H9 (cell line): ENCODE results near the gene MEPE. TPM values are rescaled to one million over a fixed set of nuclear protein-coding genes. Genes with fewer than 3 reads are reported as not detected.

Experiments used
- DNase-seq: peaks from one replicate; pipeline ENCODE4 v3.0.0-alpha.2; 2017
- H2AFZ ChIP-seq: one replicate; pipeline ENCODE4 v1.6.1; 2013; ENCODE audit warnings: mild to moderate bottlenecking, low read length, control low read depth, moderate library complexity
- H2AK5ac ChIP-seq: 2 replicates; pipeline ENCODE4 v1.6.1; 2013; ENCODE audit warnings: low read length, control low read depth, mixed read lengths; ENCODE audit not compliant: insufficient read length
- H2BK120ac ChIP-seq: one replicate; pipeline ENCODE4 v1.6.1; 2013; ENCODE audit warnings: low read depth, mild to moderate bottlenecking, low read length, control low read depth, inconsistent platforms; ENCODE audit not compliant: poor library complexity, severe bottlenecking
- H2BK12ac ChIP-seq: 2 replicates; pipeline ENCODE4 v1.6.1; 2013; ENCODE audit warnings: low read length, control low read depth, mixed read lengths, low read depth; ENCODE audit not compliant: insufficient read length
- H2BK15ac ChIP-seq: 2 replicates; pipeline ENCODE4 v1.6.1; 2013; ENCODE audit warnings: low read depth, low read length, control low read depth
- H2BK20ac ChIP-seq: one replicate; pipeline ENCODE4 v1.6.1; 2013; ENCODE audit warnings: low read depth, mild to moderate bottlenecking, low read length, control low read depth, inconsistent platforms; ENCODE audit not compliant: poor library complexity, severe bottlenecking
- H2BK5ac ChIP-seq: 2 replicates; pipeline ENCODE4 v1.6.1; 2013; ENCODE audit warnings: low read length, control low read depth, mixed read lengths; ENCODE audit not compliant: insufficient read length
- H3K14ac ChIP-seq: 2 replicates; pipeline ENCODE4 v1.6.1; 2013; ENCODE audit warnings: low read length, control low read depth; ENCODE audit not compliant: insufficient read depth
- H3K18ac ChIP-seq: 2 replicates; pipeline ENCODE4 v1.6.1; 2013; ENCODE audit warnings: low read depth, mild to moderate bottlenecking, mixed read lengths, low read length, control low read depth; ENCODE audit not compliant: insufficient read length
- H3K23ac ChIP-seq: 2 replicates; pipeline ENCODE4 v1.6.1; 2013; ENCODE audit warnings: low read length, control low read depth, mixed read lengths, low read depth; ENCODE audit not compliant: insufficient read length
- H3K23me2 ChIP-seq: 2 replicates; pipeline ENCODE4 v1.6.1; 2013; ENCODE audit warnings: low read depth, mild to moderate bottlenecking, mixed read lengths, low read length, control low read depth; ENCODE audit not compliant: insufficient read length, poor library complexity, severe bottlenecking
- H3K27ac ChIP-seq: 2 replicates; pipeline ENCODE4 v1.5.1; 2013; ENCODE audit warnings: low read length, control low read depth, mixed read lengths, low read depth; ENCODE audit not compliant: insufficient read length
- H3K27me3 ChIP-seq: 2 replicates; pipeline ENCODE4 v1.6.1; 2013; ENCODE audit warnings: low read length, control low read depth, inconsistent platforms; ENCODE audit not compliant: insufficient read depth
- H3K4ac ChIP-seq: 2 replicates; pipeline ENCODE4 v1.6.1; 2013; ENCODE audit warnings: low read depth, mild to moderate bottlenecking, control low read depth, inconsistent platforms, low read length, moderate library complexity
- H3K4me1 ChIP-seq: 2 replicates; pipeline ENCODE4 v1.6.1; 2013; ENCODE audit warnings: low read length, control low read depth, inconsistent platforms; ENCODE audit not compliant: insufficient read depth
- H3K4me2 ChIP-seq: 2 replicates; pipeline ENCODE4 v1.6.1; 2013; ENCODE audit warnings: low read length, control low read depth, mixed read lengths; ENCODE audit not compliant: insufficient read length, insufficient read depth
- H3K56ac ChIP-seq: 2 replicates; pipeline ENCODE4 v1.6.1; 2013; ENCODE audit warnings: low read depth, mild to moderate bottlenecking, mixed read lengths, low read length, control low read depth; ENCODE audit not compliant: insufficient read length
- H3K79me1 ChIP-seq: 2 replicates; pipeline ENCODE4 v1.6.1; 2013; ENCODE audit warnings: low read depth, mild to moderate bottlenecking, moderate library complexity, low read length, control low read depth, inconsistent platforms; ENCODE audit not compliant: insufficient read depth, poor library complexity, severe bottlenecking
- H3K79me2 ChIP-seq: 2 replicates; pipeline ENCODE4 v1.6.1; 2013; ENCODE audit warnings: low read length, control low read depth, inconsistent platforms; ENCODE audit not compliant: insufficient read depth
- H3K9ac ChIP-seq: 2 replicates; pipeline ENCODE4 v1.6.1; 2013; ENCODE audit warnings: low read length, control low read depth, mixed read lengths; ENCODE audit not compliant: insufficient read length; ENCODE audit errors: extremely low read depth
- H3K9me3 ChIP-seq: one replicate; pipeline ENCODE4 v1.6.1; 2013; ENCODE audit warnings: low read depth, low read length, inconsistent platforms; ENCODE audit not compliant: control insufficient read depth
- H3T11ph ChIP-seq: one replicate; pipeline ENCODE4 v1.6.1; 2013; ENCODE audit warnings: mild to moderate bottlenecking, low read length, control low read depth, inconsistent platforms
- H4K20me1 ChIP-seq: one replicate; pipeline ENCODE4 v1.6.1; 2013; ENCODE audit not compliant: control insufficient read depth, insufficient read length, insufficient read depth
- H4K5ac ChIP-seq: 2 replicates; pipeline ENCODE4 v1.6.1; 2013; ENCODE audit warnings: low read depth, mild to moderate bottlenecking, mixed read lengths, low read length, control low read depth; ENCODE audit not compliant: insufficient read length
- H4K8ac ChIP-seq: replicated peaks from 2 replicates; pipeline ENCODE4 v1.6.1; 2013; ENCODE audit warnings: low read length, control low read depth, mixed read lengths, low read depth; ENCODE audit not compliant: insufficient read length
- H4K91ac ChIP-seq: 2 replicates; pipeline ENCODE4 v1.6.1; 2013; ENCODE audit warnings: low read depth, mild to moderate bottlenecking, moderate library complexity, mixed read lengths, low read length, control low read depth; ENCODE audit not compliant: insufficient read length
- H3K27ac Mint-ChIP-seq, 3 experiments: 2 replicates in 2 of 3; 3 replicates in 1 of 3; pipeline ENCODE4 v1.8.0; 2020 to 2021; ENCODE audit warnings: mixed read lengths in 3 of 3, mild to moderate bottlenecking in 1 of 3, moderate library complexity in 1 of 3
- H3K27me3 Mint-ChIP-seq: 2 replicates; pipeline ENCODE4 v1.8.0; 2021; ENCODE audit warnings: low read depth, mild to moderate bottlenecking, moderate library complexity, mixed read lengths
- H3K36me3 Mint-ChIP-seq, 3 experiments: 2 replicates in 2 of 3; 3 replicates in 1 of 3; pipeline ENCODE4 v1.8.0; 2020 to 2021; ENCODE audit warnings: low read depth in 3 of 3, mixed read lengths in 3 of 3; ENCODE audit not compliant: insufficient read depth in 1 of 3
- H3K4me1 Mint-ChIP-seq, 2 experiments: 2 replicates each; pipeline ENCODE4 v1.8.0; 2020; ENCODE audit warnings: mixed read lengths in 2 of 2
- H3K4me3 Mint-ChIP-seq, 2 experiments: 2 replicates in 1 of 2; 3 replicates in 1 of 2; pipeline ENCODE4 v1.8.0; 2020 to 2021; ENCODE audit warnings: mild to moderate bottlenecking in 2 of 2, mixed read lengths in 2 of 2, moderate library complexity in 1 of 2
- H3K9me3 Mint-ChIP-seq, 2 experiments: 2 replicates in 1 of 2; 3 replicates in 1 of 2; pipeline ENCODE4 v1.8.0; 2020; ENCODE audit warnings: mild to moderate bottlenecking in 2 of 2, mixed read lengths in 2 of 2, moderate library complexity in 1 of 2
- WGBS: extraction: QIAGEN DNeasy Blood & Tissue Kit; methylation state at CpG from one replicate; pipeline ENCODE4 v1.1.7; 2013; ENCODE audit warnings: missing lambda C conversion rate, low lambda C conversion rate, mixed read lengths; ENCODE audit not compliant: insufficient read length; ENCODE audit errors: extremely low coverage; 5-methylcytosine and 5-hydroxymethylcytosine counted together
- total RNA-seq: library from RNA; stranded (reverse); gene quantifications from 2 replicates; pipeline ENCODE4 v1.2.1, GENCODE V29; 2021
- TF ChIP-seq, protein P1 (sequence below): fragments of 200-600 bp; sonication (generic); conservative IDR thresholded peaks from 3 replicates; pipeline ENCODE4 v1.8.0; 2021; ENCODE audit warnings: antibody characterized with exemption, mild to moderate bottlenecking

MEPE gene
- total RNA-seq, 1 experiment from 2014 or later = not detected

DNA sequence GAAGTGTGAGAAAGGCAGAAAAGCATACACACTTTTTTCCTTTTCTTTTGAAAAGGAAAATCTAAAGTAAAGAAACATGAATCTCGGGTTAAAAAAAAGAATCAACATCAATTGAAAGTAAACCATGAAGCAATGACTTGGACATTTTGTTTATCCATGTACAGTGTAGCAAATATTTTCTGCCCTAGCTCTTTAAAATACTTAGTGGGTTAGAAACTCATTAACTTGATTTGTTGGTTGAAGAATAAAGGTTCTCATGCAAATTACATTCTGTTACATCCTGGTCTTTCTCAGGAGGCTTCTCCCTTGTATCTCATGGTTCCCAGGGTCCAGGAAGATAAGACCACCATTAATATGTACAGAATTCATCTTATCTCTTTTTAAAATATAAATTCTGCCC, 9.0 kb upstream of the MEPE start:
- Histone ChIP-seq H2AK5ac (no peak overlapping the region), H2BK120ac (no peak overlapping the region), H2BK12ac (no peak overlapping the region), H3K9ac (no peak overlapping the region), H2BK5ac (no peak overlapping the region), H3T11ph (no peak overlapping the region), H2BK15ac (no peak overlapping the region), H4K8ac (no peak overlapping the region), H3K4me1 (no peaks in the 10 kb centered on the region), H3K14ac (no peak overlapping the region), H3K23ac (no peak overlapping the region), H2AFZ (no peak overlapping the region), H3K27me3 (no peaks in the 10 kb centered on the region), H3K4me2 (no peak overlapping the region), H3K56ac (no peak overlapping the region), H4K5ac (no peak overlapping the region), H3K9me3 (no peaks in the 10 kb centered on the region), H4K20me1 (no peaks in the 10 kb centered on the region), H3K4ac (no peak overlapping the region), H2BK20ac (no peak overlapping the region), H3K18ac (no peak overlapping the region), H4K91ac (no peak overlapping the region), H3K79me2 (no peaks in the 10 kb centered on the region), H3K79me1 (no peaks in the 10 kb centered on the region), H3K23me2 (no peaks in the 10 kb centered on the region), H3K27ac (no peak overlapping the region)
- peaks cover 15 to 20% of the 10 kb centered on the region in 2 experiments for H3K4me1 Mint-ChIP-seq
- H3K27ac Mint-ChIP-seq = no peak overlapping the region
- H3K36me3 Mint-ChIP-seq = peaks cover 5 to 20% (median 8%) of the 10 kb centered on the region in 3 experiments; a peak in 6 of 7 replicates
- no peaks in the 10 kb centered on the region for H3K27me3 Mint-ChIP-seq
- H3K9me3 Mint-ChIP-seq = peaks cover 0 to 14% of the 10 kb centered on the region in 2 experiments; a peak in 4 of 5 replicates
- DNase-seq = no peak
- H3K4me3 Mint-ChIP-seq = no peak overlapping the region
- TF ChIP-seq, protein P1, sequence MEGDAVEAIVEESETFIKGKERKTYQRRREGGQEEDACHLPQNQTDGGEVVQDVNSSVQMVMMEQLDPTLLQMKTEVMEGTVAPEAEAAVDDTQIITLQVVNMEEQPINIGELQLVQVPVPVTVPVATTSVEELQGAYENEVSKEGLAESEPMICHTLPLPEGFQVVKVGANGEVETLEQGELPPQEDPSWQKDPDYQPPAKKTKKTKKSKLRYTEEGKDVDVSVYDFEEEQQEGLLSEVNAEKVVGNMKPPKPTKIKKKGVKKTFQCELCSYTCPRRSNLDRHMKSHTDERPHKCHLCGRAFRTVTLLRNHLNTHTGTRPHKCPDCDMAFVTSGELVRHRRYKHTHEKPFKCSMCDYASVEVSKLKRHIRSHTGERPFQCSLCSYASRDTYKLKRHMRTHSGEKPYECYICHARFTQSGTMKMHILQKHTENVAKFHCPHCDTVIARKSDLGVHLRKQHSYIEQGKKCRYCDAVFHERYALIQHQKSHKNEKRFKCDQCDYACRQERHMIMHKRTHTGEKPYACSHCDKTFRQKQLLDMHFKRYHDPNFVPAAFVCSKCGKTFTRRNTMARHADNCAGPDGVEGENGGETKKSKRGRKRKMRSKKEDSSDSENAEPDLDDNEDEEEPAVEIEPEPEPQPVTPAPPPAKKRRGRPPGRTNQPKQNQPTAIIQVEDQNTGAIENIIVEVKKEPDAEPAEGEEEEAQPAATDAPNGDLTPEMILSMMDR = no peak
- no CpG with 5 or more reads among the region's 1 CpG for WGBS
